ENCODE measurements around the gene DRG2. TPM values are rescaled to one million over a fixed set of nuclear protein-coding genes. Genes with fewer than 3 reads are reported as not detected.

Gene DRG2
- total and polyA plus RNA-seq, 2 donors (not counting 3 experiments of a cell fraction or from before 2014, with no cell fraction given): 50.2 to 60.4 TPM

- no peaks in the 10 kb centered on the region for H3K4me1 ChIP-seq (ENCODE audit: control insufficient read depth, extremely low read depth, insufficient read depth, low read length)
- POLR2A ChIA-PET: no interaction called here
- no peak overlapping the region for H3K4me3 ChIP-seq (replicated peaks in 1 of 3; ENCODE audit: insufficient read depth in 1 of 3, low read depth in 1 of 3, low read length in 3 of 3)
- H3K9ac ChIP-seq (replicated peaks; ENCODE audit: extremely low read depth, insufficient read depth, low read length): no peak overlapping the region
- no peaks in the 10 kb centered on the region for H3K79me2 ChIP-seq (ENCODE audit: control insufficient read depth, insufficient read depth, low read length)
- no peak for TF ChIP-seq JUN (IDR thresholded peaks at IDR 0.05; ENCODE audit: borderline replicate concordance, insufficient read depth, insufficient read length, low read depth)
- TF ChIP-seq MYC (IDR thresholded peaks at IDR 0.05; ENCODE audit: low read depth, low read length): no peak
- TF ChIP-seq FOS (IDR thresholded peaks at IDR 0.05; ENCODE audit: borderline replicate concordance, insufficient read depth, low read length): no peak
- no peak for TF ChIP-seq CTCF (IDR thresholded peaks at IDR 0.05; ENCODE audit: extremely low read depth in 1 of 2, insufficient read depth in 1 of 2, low read depth in 1 of 2, low read length in 2 of 2)
- TF ChIP-seq EZH2 (IDR thresholded peaks at IDR 0.05; ENCODE audit: borderline replicate concordance, low read depth, low read length, severe bottlenecking): no peak
- TF ChIP-seq POLR2AphosphoS5 (IDR thresholded peaks at IDR 0.05; ENCODE audit: insufficient read depth, low read depth, low read length): no peak
- TF ChIP-seq POLR2A (IDR thresholded peaks at IDR 0.05; ENCODE audit: low read depth, low read length): no peak
- no peak for TF ChIP-seq MAX (IDR thresholded peaks at IDR 0.05; ENCODE audit: insufficient read depth, insufficient read length)
- TF ChIP-seq GATA2 (IDR thresholded peaks at IDR 0.05; ENCODE audit: insufficient read depth, insufficient read length, low read depth, low read length): no peak
- H3K9me3 ChIP-seq (replicated peaks; ENCODE audit: control insufficient read depth, insufficient read depth, low read length): no peaks in the 10 kb centered on the region
- H3K9me1 ChIP-seq (replicated peaks; ENCODE audit: control insufficient read depth, extremely low read depth, insufficient read depth, low read length): no peaks in the 10 kb centered on the region
- intact Hi-C loops (cut with micrococcal nuclease): no loop called here
- H3K27ac ChIP-seq (ENCODE audit: insufficient read depth, low read depth, low read length): no peak overlapping the region
- H4K20me1 ChIP-seq (replicated peaks; ENCODE audit: control insufficient read depth, extremely low read depth, insufficient read depth, low read length): no peaks in the 10 kb centered on the region
- CTCF ChIA-PET: interaction anchor here (0.8 to 1.1 kb wide), 2 partner anchors 12 to 37 kb away, joined by 3 read pairs; no protein-coding TSS in a partner anchor
- DNase-seq (ENCODE audit: low read depth, low spot score) (peak; percentile 8), FAIRE-seq (no peak)
- no peak overlapping the region for H3K4me2 ChIP-seq (ENCODE audit: insufficient read depth, low read length)
- BruUV-seq (replicated peaks): no TSS peak
- peaks cover 4 to 8% of the 10 kb centered on the region in 2 experiments for H3K27me3 ChIP-seq (ENCODE audit: control insufficient read depth in 2 of 2, insufficient read depth in 2 of 2, low read length in 2 of 2)
- dilution Hi-C loops (cut with MboI; ENCODE audit: extremely low pct_ligation_motif_present, low sequenced_read_pairs): no loop called here
- H2AFZ ChIP-seq (ENCODE audit: low read depth, low read length): peak overlapping the region; percentile 28
- H3K36me3 ChIP-seq (ENCODE audit: control insufficient read depth in 2 of 2, extremely low read depth in 1 of 2, insufficient read depth in 2 of 2, low read length in 2 of 2): no peaks in the 10 kb centered on the region
Measured at GRCh38 chr17:18070861-18071340, 16.8 kb upstream of the DRG2 start.
